PC-3 (cell line): ENCODE measurements around the gene FLCN.

ENCODE experiments used
- CTCF ChIP-seq: fragments of 300-600 bp; sonication (generic); conservative IDR thresholded peaks from 2 replicates; pipeline ENCODE4 v1.5.1; 2017; ENCODE audit warnings: antibody characterized with exemption, low read depth, mild to moderate bottlenecking, low read length
- EZH2phosphoT487 ChIP-seq: fragments of 300-600 bp; sonication (generic); IDR thresholded peaks from 2 replicates; pipeline ENCODE4 v1.6.1; 2018; ENCODE audit warnings: mild to moderate bottlenecking, antibody characterized with exemption, low read length, borderline replicate concordance

- TF ChIP-seq CTCF (no peak), EZH2phosphoT487 (no peak)
Measured at GRCh38 chr17:17203173-17203730, 33.7 kb downstream of the FLCN start.
